A549 treated with DMSO at 1 μM for 4 hours (cell line): ENCODE results near the gene SMYD1. TPM values are rescaled to one million over a fixed set of nuclear protein-coding genes. Genes with fewer than 3 reads are reported as not detected.

Experiments
- total RNA-seq: library from RNA; stranded (reverse); fragments of 200-300 nt; extraction: Qiagen RNA extraction; gene quantifications from 5 replicates; pipeline ENCODE4 v1.2.3, GENCODE V29; 2022; ENCODE audit warnings: low read depth

Gene SMYD1
- not detected in 5 replicates for total RNA-seq

DNA sequence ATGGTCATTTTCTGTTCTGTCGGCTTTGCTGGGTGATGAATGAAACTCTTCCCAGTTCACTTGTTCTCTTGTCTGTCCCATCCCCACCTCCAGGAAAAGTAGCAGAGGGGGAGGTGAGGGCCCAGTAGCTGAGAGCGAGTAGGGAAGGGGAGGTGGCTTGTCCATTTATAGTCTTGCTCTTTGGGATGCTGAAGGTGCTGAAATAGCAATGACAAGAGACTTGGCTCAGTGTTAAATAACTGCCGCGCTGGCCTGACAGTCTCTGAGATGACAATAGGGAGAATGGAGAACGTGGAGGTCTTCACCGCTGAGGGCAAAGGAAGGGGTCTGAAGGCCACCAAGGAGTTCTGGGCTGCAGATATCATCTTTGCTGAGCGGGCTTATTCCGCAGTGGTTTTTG lies at the start of gene SMYD1:
Gene SMYD1, plus strand, starts transcription at position 228 of the 400 bp plus-strand sequence. Its CDS starts 40 bp downstream, at position 268.

GRCh38 chr2:88055371-88056128 lies 12.1 kb upstream of the SMYD1 start, which contains the start of gene KRCC1:
TSS of gene KRCC1 (minus strand) at chr2:88055783. CDS start at chr2:88028563, 27,220 bp downstream.

GRCh38 chr2:88127888-88128653 lies 60.4 kb downstream of the SMYD1 start, which contains the start of gene FABP1:
TSS of gene FABP1 (minus strand) at chr2:88128062. CDS start at chr2:88128017, 45 bp downstream.

Other genes starting within 250 kb of the SMYD1 start
- 0.37 to 0.58 TPM (median 0.46 TPM) in 4 of 5 replicates, not detected in the other for gene RGPD2, start 242.0 kb upstream of the SMYD1 start, total RNA-seq
- gene RNU2-63P, start 51.3 kb upstream of the SMYD1 start, total RNA-seq: not detected in 5 replicates
- 10.2 to 15.5 TPM (median 12.6 TPM) in 5 replicates for gene KRCC1, start 12.0 kb upstream of the SMYD1 start, total RNA-seq
- not detected in 5 replicates for gene FABP1, start 60.2 kb downstream of the SMYD1 start, total RNA-seq
- gene THNSL2, start 102.5 kb downstream of the SMYD1 start, total RNA-seq: not detected in 5 replicates